Sigmoid colon (tissue), 4 donors: Measurements from ENCODE around the gene GMDS.

Experiments used
- POLR2A ChIP-seq, 2 donors: fragments of 450-650 bp; IDR thresholded peaks; one replicate each; pipeline ENCODE4 v1.6.1; 2016; ENCODE audit warnings: antibody characterized with exemption in 2 of 2, mild to moderate bottlenecking in 2 of 2, moderate library complexity in 2 of 2
- POLR2AphosphoS5 ChIP-seq, 4 donors: sonication (generic); formaldehyde crosslinking; IDR thresholded peaks; one replicate each; pipeline ENCODE4 v1.6.1; 2017; ENCODE audit warnings: antibody characterized with exemption in 4 of 4
- TF ChIP-seq, protein P1 (sequence below), 4 experiments: fragments of 450-650 bp in 3 of 4; fragments of 200-600 bp in 1 of 4; IDR thresholded peaks; one replicate each; pipeline ENCODE4 v1.5.1; 2016 to 2019; ENCODE audit warnings: antibody characterized with exemption in 4 of 4, mild to moderate bottlenecking in 3 of 4, moderate library complexity in 2 of 4

GRCh38 chr6:1966713-1967112 lies 278.7 kb downstream of the GMDS start:
- TF ChIP-seq POLR2AphosphoS5 (IDR thresholded peaks at IDR 0.05), result no peak
- TF ChIP-seq, protein P1, sequence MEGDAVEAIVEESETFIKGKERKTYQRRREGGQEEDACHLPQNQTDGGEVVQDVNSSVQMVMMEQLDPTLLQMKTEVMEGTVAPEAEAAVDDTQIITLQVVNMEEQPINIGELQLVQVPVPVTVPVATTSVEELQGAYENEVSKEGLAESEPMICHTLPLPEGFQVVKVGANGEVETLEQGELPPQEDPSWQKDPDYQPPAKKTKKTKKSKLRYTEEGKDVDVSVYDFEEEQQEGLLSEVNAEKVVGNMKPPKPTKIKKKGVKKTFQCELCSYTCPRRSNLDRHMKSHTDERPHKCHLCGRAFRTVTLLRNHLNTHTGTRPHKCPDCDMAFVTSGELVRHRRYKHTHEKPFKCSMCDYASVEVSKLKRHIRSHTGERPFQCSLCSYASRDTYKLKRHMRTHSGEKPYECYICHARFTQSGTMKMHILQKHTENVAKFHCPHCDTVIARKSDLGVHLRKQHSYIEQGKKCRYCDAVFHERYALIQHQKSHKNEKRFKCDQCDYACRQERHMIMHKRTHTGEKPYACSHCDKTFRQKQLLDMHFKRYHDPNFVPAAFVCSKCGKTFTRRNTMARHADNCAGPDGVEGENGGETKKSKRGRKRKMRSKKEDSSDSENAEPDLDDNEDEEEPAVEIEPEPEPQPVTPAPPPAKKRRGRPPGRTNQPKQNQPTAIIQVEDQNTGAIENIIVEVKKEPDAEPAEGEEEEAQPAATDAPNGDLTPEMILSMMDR (IDR thresholded peaks at IDR 0.05), result no peak
- TF ChIP-seq POLR2A (IDR thresholded peaks at IDR 0.05), result no peak
